HEK293 (cell line): ENCODE data around the gene HIGD1A.

ENCODE experiments used
- CTCF ChIA-PET: fragments of 350-600 bp; formaldehyde crosslinking; extraction: SDS; loops from one replicate; lab custom pipeline; 2021; ENCODE audit warnings: antibody characterized with exemption; lab: Yijun Ruan, JAX
- POLR2A ChIA-PET: fragments of 300-600 bp; formaldehyde crosslinking; extraction: SDS; loops from one replicate; lab custom pipeline; 2020; ENCODE audit warnings: antibody characterized with exemption, inconsistent platforms; lab: Yijun Ruan, JAX
- H3K27ac ChIP-seq: fragments of 200-500 bp; sonication (Bioruptor generic); 2 replicates; pipeline ENCODE4 v1.5.1; 2014; ENCODE audit warnings: low read depth, low read length, control low read depth, inconsistent platforms; ENCODE audit errors: extremely low read depth
- H3K36me3 ChIP-seq, 2 experiments: fragments of 200-500 bp in 1 of 2; sonication (Bioruptor generic) in 1 of 2; 1 replicate in 1 of 2; 2 replicates in 1 of 2; pipeline ENCODE4 v1.5.1; 2014 to 2017; ENCODE audit warnings: inconsistent platforms in 2 of 2, low read length in 2 of 2; ENCODE audit not compliant: control insufficient read depth in 2 of 2, insufficient read depth in 1 of 2
- H3K4me1 ChIP-seq: fragments of 200-500 bp; sonication (Bioruptor generic); 2 replicates; pipeline ENCODE4 v1.5.1; 2014; ENCODE audit warnings: mild to moderate bottlenecking, low read length, inconsistent platforms; ENCODE audit not compliant: control insufficient read depth, insufficient read depth
- H3K4me3 ChIP-seq: 2 replicates; pipeline ENCODE4 v1.5.1; 2011; ENCODE audit warnings: low read depth, mild to moderate bottlenecking, control low read depth, low read length, moderate library complexity
- H3K9me3 ChIP-seq: fragments of 200-500 bp; sonication (Bioruptor generic); 2 replicates; pipeline ENCODE4 v1.5.1; 2014; ENCODE audit warnings: low read depth, low read length, inconsistent platforms; ENCODE audit not compliant: control insufficient read depth, insufficient read depth
- ELK4 ChIP-seq: IDR thresholded peaks from 2 replicates; pipeline ENCODE4 v1.6.1; 2011; ENCODE audit warnings: mild to moderate bottlenecking, low read depth, low read length, borderline replicate concordance
- GFI1B ChIP-seq: fragments of 450-650 bp; formaldehyde crosslinking; IDR thresholded peaks from 2 replicates; pipeline ENCODE4 v1.5.1; 2016; ENCODE audit warnings: missing biosample characterization, missing genetic modification characterization
- MZF1 ChIP-seq: fragments of 450-650 bp; formaldehyde crosslinking; IDR thresholded peaks from 2 replicates; pipeline ENCODE4 v1.5.1; 2017; ENCODE audit warnings: missing biosample characterization, missing genetic modification characterization, borderline replicate concordance
- PRDM6 ChIP-seq: fragments of 450-650 bp; formaldehyde crosslinking; IDR thresholded peaks from 2 replicates; pipeline ENCODE4 v1.5.1; 2017; ENCODE audit warnings: missing biosample characterization, missing genetic modification characterization
- REPIN1 ChIP-seq: fragments of 450-650 bp; formaldehyde crosslinking; IDR thresholded peaks from 2 replicates; pipeline ENCODE4 v1.5.1; 2017; ENCODE audit warnings: missing biosample characterization, missing genetic modification characterization, low read depth
- SALL2 ChIP-seq: fragments of 450-650 bp; formaldehyde crosslinking; IDR thresholded peaks from 2 replicates; pipeline ENCODE4 v1.5.0; 2017; ENCODE audit warnings: missing biosample characterization, mild to moderate bottlenecking, missing genetic modification characterization, borderline replicate concordance
- SCRT1 ChIP-seq: fragments of 450-650 bp; formaldehyde crosslinking; IDR thresholded peaks from 2 replicates; pipeline ENCODE4 v1.5.1; 2016; ENCODE audit warnings: missing biosample characterization, missing genetic modification characterization, borderline replicate concordance
- SP7 ChIP-seq: fragments of 450-650 bp; formaldehyde crosslinking; IDR thresholded peaks from 2 replicates; pipeline ENCODE4 v1.5.1; 2016; ENCODE audit warnings: missing biosample characterization, missing genetic modification characterization
- TRIM28 ChIP-seq: IDR thresholded peaks from 2 replicates; pipeline ENCODE4 v1.6.1; 2011; ENCODE audit warnings: low read length, control low read depth, borderline replicate concordance
- YY1 ChIP-seq: fragments of 450-650 bp; formaldehyde crosslinking; IDR thresholded peaks from 2 replicates; pipeline ENCODE4 v1.5.1; 2018; ENCODE audit warnings: missing biosample characterization, missing genetic modification characterization
- ZBTB48 ChIP-seq: fragments of 450-650 bp; formaldehyde crosslinking; IDR thresholded peaks from 2 replicates; pipeline ENCODE4 v1.5.1; 2016; ENCODE audit warnings: missing biosample characterization, missing genetic modification characterization
- ZBTB8A ChIP-seq: fragments of 450-650 bp; formaldehyde crosslinking; IDR thresholded peaks from 2 replicates; pipeline ENCODE4 v1.5.1; 2016; ENCODE audit warnings: missing biosample characterization, missing genetic modification characterization
- ZEB2 ChIP-seq: fragments of 450-650 bp; formaldehyde crosslinking; IDR thresholded peaks from 2 replicates; pipeline ENCODE4 v1.5.1; 2016; ENCODE audit warnings: missing biosample characterization, missing genetic modification characterization
- ZNF10 ChIP-seq: fragments of 450-650 bp; formaldehyde crosslinking; IDR thresholded peaks from 2 replicates; pipeline ENCODE4 v1.5.1; 2017; ENCODE audit warnings: missing biosample characterization, missing genetic modification characterization
- ZNF132 ChIP-seq: fragments of 450-650 bp; formaldehyde crosslinking; IDR thresholded peaks from 2 replicates; pipeline ENCODE4 v1.5.1; 2017; ENCODE audit warnings: missing biosample characterization, missing genetic modification characterization, borderline replicate concordance
- ZNF211 ChIP-seq: fragments of 450-650 bp; formaldehyde crosslinking; IDR thresholded peaks from 2 replicates; pipeline ENCODE4 v1.5.1; 2016; ENCODE audit warnings: low read depth, missing biosample characterization, missing genetic modification characterization
- ZNF266 ChIP-seq: fragments of 450-650 bp; formaldehyde crosslinking; IDR thresholded peaks from 2 replicates; pipeline ENCODE4 v1.5.1; 2016; ENCODE audit warnings: missing biosample characterization, missing genetic modification characterization, low read depth
- ZNF416 ChIP-seq: fragments of 450-650 bp; formaldehyde crosslinking; IDR thresholded peaks from 2 replicates; pipeline ENCODE4 v1.5.1; 2016; ENCODE audit warnings: missing biosample characterization, missing genetic modification characterization
- ZNF548 ChIP-seq: fragments of 450-650 bp; formaldehyde crosslinking; IDR thresholded peaks from 2 replicates; pipeline ENCODE4 v1.5.1; 2016; ENCODE audit warnings: missing biosample characterization, missing genetic modification characterization
- ZNF560 ChIP-seq: fragments of 450-650 bp; formaldehyde crosslinking; IDR thresholded peaks from 2 replicates; pipeline ENCODE4 v1.5.1; 2017; ENCODE audit warnings: missing biosample characterization, missing genetic modification characterization, borderline replicate concordance
- ZNF629 ChIP-seq: fragments of 450-650 bp; formaldehyde crosslinking; IDR thresholded peaks from 2 replicates; pipeline ENCODE4 v1.5.1; 2017; ENCODE audit warnings: missing biosample characterization, missing genetic modification characterization
- ZNF776 ChIP-seq: fragments of 450-650 bp; formaldehyde crosslinking; IDR thresholded peaks from 2 replicates; pipeline ENCODE4 v1.5.0; 2017; ENCODE audit warnings: missing biosample characterization, missing genetic modification characterization, borderline replicate concordance
- ZSCAN16 ChIP-seq: fragments of 450-650 bp; formaldehyde crosslinking; IDR thresholded peaks from 2 replicates; pipeline ENCODE4 v1.5.1; 2016; ENCODE audit warnings: missing biosample characterization, missing genetic modification characterization
- TF ChIP-seq, protein P1 (sequence below): fragments of 450-650 bp; formaldehyde crosslinking; IDR thresholded peaks from 2 replicates; pipeline ENCODE4 v1.5.1; 2016; ENCODE audit warnings: missing biosample characterization, missing genetic modification characterization

Gene HIGD1A

DNA sequence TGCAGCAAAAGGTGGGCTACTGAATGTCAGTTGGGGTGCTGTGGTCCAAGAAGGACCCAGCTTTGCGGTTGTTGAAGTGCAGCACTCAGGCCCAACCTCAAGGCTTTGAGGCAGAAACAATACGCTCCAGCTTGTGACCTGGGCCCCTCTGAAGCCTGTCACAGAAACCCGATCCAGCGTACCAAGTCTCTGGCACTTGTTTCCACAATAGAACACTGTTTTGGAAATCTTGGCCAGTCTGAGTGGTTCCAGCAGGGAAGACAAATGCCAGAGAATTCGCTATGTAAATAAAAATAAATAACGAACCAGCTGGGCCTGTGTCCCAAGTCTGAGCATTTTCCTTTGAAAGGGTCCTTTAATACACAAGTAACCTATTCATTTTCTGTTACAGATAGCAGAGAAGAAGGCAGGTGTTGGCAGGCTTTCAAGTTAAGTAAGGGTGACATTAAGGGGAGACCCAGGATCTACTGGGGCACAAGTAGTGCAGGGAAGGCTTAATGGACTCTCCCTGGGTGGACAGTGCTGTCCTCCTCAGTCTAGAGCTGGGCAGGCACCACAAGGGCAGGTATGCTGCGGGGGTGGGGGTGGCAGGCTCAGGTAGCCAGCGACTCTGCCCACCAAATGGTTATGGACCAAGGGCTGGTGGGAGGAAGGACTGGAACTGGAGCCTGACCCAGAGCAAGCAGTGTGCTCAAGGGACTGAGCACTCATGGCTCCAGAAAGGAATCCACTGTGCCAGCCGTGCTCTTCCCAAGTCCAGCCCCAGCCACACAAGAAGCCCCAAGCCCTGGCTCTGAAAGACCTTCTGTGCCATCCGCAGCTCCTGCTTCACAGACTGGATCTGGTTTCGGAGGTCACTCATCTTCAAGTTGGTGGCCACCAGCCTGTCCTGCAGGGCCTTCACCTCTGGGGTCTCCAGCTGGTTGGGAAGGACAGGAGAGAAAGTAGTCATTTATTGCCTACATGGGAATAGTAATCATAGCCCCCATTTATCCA lies 57.5 kb downstream of the HIGD1A start (continued):
- TF ChIP-seq ZNF211 (no peak), ZBTB8A (tag by site-specific recombination) (no peak), ZNF776 (tag by site-specific recombination) (no peak), ELK4 (no peak), ZNF629 (no peak), ZNF548 (tag by site-specific recombination) (no peak), TRIM28 (no peak), GFI1B (tag by site-specific recombination) (no peak)

DNA sequence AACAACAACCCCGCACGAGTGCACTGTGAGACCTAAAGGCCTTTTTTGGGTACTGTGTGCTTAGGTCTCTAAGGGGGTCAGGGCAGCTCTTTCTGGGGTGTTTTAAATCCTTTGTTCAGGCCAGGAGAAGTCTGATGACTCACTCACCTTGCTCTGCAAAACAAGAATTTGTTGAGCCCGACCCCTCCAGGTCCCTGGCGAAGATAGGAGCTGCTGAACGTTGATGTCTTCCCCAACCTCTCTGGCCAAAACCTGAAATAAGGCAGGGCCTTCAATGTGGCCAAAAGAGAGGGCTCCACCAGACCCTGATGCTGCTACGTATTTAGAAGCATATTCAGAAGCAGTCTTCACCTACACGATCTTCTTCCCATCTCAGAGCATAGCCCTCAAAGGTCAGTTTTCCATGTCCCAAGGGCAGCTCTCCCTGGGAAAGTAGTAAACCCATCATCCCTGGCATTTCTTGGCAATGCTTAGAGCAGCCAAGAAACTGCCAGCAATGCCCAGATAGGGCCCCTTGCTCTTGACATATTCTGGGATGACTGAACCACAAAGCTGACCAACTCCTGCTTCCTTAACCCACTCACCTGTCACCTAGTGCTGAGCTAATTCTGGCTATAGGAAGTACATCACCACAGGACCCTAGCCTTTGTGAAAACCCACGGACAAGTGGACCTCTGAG lies 58.4 kb downstream of the HIGD1A start:
- TF ChIP-seq ZNF266 (no peak), ZNF132 (tag by site-specific recombination) (no peak), ZBTB48 (no peak), SCRT1 (no peak), ZEB2 (tag by site-specific recombination) (no peak)
- Histone ChIP-seq H3K36me3 (no peaks in the 10 kb centered on the region), H3K27ac (no peak overlapping the region), H3K9me3 (no peaks in the 10 kb centered on the region), H3K4me1 (no peaks in the 10 kb centered on the region), H3K4me3 (no peak overlapping the region)
- ChIA-PET POLR2A (no interaction called here), CTCF (interaction anchor here (0.5 to 3.1 kb wide), 14 partner anchors 12 to 534 kb away, joined by 3 to 13 read pairs (median 4); no protein-coding TSS in a partner anchor)

DNA sequence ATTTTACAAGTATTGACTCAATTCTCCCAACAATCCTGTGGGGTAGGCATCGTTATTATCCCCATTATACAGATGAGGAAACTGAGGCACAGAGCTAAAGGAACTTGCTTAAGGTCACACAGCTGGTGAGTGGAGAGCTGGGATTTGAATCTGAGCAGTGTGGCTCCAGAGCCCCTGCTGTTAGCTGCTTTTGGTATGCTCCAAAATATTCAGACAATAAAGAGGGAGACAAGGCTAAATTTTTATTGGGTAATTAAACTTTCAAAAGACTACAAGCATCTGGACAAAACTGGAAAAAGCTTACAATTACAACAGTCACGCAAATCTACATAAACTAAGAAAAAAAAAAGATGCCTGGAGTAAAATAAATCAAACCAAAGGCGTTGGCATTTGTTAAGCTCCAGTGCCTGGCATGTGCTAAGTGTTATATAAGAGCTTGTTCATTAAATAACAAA lies 59.0 kb downstream of the HIGD1A start:
- H3K4me1 ChIP-seq: no peaks in the 10 kb centered on the region
- ChIA-PET POLR2A (no interaction called here), CTCF (interaction anchor here (0.7 to 3.1 kb wide), 11 partner anchors 12 to 174 kb away, joined by 3 to 13 read pairs (median 4); no protein-coding TSS in a partner anchor)
- TF ChIP-seq PRDM6 (tag by site-specific recombination): 0 out of 2 replicates have a peak, but pooled peaks have one; percentile 41
- no peak for TF ChIP-seq SP7
- no peak for TF ChIP-seq ZNF416 (tag by site-specific recombination)
- TF ChIP-seq SALL2 (tag by site-specific recombination): no peak
- TF ChIP-seq REPIN1: no peak
- no peak for TF ChIP-seq ZSCAN16 (tag by site-specific recombination)
- no peak for TF ChIP-seq MZF1
- TF ChIP-seq ZNF560 (tag by site-specific recombination): no peak
- TF ChIP-seq YY1 (tag by site-specific recombination): no peak
- no peak for TF ChIP-seq ZNF10 (tag by site-specific recombination)
- TF ChIP-seq, protein P1, sequence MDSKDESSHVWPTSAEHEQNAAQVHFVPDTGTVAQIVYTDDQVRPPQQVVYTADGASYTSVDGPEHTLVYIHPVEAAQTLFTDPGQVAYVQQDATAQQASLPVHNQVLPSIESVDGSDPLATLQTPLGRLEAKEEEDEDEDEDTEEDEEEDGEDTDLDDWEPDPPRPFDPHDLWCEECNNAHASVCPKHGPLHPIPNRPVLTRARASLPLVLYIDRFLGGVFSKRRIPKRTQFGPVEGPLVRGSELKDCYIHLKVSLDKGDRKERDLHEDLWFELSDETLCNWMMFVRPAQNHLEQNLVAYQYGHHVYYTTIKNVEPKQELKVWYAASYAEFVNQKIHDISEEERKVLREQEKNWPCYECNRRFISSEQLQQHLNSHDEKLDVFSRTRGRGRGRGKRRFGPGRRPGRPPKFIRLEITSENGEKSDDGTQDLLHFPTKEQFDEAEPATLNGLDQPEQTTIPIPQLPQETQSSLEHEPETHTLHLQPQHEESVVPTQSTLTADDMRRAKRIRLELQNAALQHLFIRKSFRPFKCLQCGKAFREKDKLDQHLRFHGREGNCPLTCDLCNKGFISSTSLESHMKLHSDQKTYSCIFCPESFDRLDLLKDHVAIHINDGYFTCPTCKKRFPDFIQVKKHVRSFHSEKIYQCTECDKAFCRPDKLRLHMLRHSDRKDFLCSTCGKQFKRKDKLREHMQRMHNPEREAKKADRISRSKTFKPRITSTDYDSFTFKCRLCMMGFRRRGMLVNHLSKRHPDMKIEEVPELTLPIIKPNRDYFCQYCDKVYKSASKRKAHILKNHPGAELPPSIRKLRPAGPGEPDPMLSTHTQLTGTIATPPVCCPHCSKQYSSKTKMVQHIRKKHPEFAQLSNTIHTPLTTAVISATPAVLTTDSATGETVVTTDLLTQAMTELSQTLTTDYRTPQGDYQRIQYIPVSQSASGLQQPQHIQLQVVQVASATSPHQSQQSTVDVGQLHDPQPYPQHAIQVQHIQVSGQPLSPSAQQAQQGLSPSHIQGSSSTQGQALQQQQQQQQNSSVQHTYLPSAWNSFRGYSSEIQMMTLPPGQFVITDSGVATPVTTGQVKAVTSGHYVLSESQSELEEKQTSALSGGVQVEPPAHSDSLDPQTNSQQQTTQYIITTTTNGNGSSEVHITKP (tag by site-specific recombination): peak; percentile 25
- TF ChIP-seq, all 188 proteins: peak for 2
- Histone ChIP-seq H3K36me3 (no peaks in the 10 kb centered on the region), H3K27ac (no peak overlapping the region), H3K4me3 (no peak overlapping the region), H3K9me3 (no peaks in the 10 kb centered on the region)
